GM21619 (cell line): ENCODE results near the gene MRPL20.

ENCODE experiments used
- ATAC-seq: cut with Tn5 transposase; IDR thresholded peaks from one replicate; pipeline ENCODE4 v1.9.1; 2021; ENCODE audit not compliant: unreplicated experiment

The MRPL20 gene

GRCh38 chr1:1366699-1367066 is 40.4 kb downstream of the MRPL20 start:
- ATAC-seq = no peak

DNA sequence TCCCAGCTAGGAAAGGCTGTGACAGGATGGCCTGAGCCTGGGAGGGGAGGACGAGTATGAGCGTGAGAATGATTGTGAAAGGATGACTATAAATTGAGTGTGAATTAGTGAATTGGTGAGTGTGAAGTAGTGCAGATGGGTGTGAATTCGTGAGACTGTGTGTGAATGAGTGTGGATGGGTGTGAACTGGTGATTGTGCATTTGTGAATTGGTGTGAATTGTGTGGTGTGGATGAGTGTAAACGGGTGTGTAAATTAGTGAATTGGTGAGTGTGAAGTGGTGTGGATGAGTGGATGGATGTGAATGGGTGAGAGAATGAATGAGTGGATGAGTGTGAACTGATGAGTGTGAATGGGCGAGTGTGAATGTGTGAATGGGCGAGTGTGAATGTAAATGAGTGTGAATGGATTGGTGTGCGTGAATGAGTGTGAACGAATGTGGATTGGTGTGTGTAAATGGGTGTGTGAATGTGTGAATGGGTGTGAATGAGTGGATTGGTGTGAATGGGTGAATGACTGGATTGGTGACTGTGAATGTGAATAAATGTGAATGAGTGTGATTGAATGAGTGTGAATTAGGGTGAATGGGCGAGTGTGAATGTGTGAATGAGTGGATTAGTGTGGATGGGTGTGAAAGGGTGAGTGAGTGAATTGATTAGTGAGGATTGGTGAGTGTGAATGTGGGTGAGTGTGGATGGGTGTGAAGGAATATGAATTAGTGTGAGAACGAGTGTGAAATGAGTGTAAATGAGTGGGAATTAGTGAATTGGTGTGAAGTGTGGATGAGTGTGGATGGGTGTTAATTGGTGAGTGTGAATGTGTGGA is 41.0 kb downstream of the MRPL20 start:
- ATAC-seq = no peak

GRCh38 chr1:1364266-1364665 is 42.8 kb downstream of the MRPL20 start:
- no peak for ATAC-seq

GRCh38 chr1:1361982-1362423 is 45.1 kb downstream of the MRPL20 start:
- ATAC-seq = no peak

GRCh38 chr1:1361233-1361981 is 45.7 kb downstream of the MRPL20 start:
- no peak for ATAC-seq

DNA sequence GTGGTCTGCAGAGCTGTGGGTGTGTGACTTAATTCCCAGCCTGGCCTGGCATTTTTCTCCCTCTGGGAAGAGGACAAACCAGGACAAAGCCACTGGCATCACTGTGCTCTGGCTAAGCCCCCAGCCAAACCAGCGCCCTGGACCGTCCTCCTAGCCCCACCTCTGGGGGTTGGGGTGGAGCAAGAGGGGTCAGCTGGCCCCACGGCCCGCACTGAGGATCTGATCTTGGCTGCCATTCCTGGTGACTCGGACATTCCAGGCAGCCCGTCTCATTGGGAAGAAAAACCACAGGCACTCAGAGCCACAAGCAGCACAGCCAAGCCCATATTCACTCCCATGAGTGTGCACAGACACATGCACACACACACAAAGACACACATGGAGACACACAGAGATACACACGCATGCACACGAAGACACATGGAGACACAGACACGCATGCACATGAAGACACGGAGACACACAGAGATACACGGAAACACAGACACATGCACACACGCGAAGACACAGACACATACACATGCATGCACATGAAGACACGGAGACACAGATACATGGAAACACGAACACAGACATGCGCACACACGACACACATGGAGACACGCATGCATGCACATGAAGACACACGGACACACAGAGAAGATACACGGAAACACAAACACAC is 46.5 kb downstream of the MRPL20 start:
- no peak for ATAC-seq

DNA sequence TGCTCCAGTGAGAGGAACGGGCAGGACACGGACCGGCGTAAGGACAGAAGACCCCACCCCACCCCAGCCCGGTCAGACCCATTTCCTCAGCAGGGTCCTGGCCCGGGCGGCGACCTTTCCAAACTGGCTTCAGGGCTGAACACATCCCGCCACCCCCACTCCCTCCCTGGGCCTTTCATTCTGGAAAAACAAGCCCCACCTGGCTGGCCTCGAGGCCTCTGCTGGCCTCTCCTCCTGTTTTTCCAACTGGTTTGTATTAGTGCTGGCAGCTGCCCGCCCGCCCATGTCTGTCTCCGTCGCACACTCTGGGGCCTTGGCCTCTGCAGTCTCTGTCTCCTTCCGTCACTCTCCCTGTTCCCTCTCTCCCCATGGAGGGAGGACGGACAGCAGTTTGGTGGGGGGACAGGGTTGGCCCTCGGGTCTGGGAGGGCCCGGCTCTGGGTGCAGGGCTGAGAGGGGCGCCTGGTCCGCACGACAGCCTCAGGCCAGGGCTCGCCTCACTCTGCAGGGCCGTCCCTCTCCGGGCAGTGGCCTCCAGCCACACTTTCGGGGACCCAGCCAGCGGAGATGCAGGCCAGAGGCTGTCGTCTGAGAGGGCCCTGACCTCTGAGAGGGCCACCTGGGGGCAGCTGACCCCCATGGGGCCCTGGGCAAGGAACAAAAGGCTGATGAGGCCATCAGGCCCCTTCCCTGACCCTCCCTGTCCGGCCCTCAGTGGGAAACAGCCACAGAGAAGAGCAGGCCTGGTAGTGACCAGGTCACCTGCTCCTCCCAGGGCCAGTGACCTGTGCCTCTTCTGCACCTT is 47.2 kb downstream of the MRPL20 start:
- no peak for ATAC-seq

GRCh38 chr1:1359308-1359663 is 47.8 kb downstream of the MRPL20 start:
- ATAC-seq = no peak

- ATAC-seq = no peak
Measured at GRCh38 chr1:1358433-1359271, 48.4 kb downstream of the MRPL20 start, which contains the start of gene MXRA8. Gene MXRA8, minus strand, starts transcription at chr1:1358555. Its CDS starts 51 bp downstream, at chr1:1358504.

GRCh38 chr1:1357871-1358432 is 49.1 kb downstream of the MRPL20 start:
- ATAC-seq = no peak

GRCh38 chr1:1356796-1357401 is 50.2 kb downstream of the MRPL20 start:
- no peak for ATAC-seq

DNA sequence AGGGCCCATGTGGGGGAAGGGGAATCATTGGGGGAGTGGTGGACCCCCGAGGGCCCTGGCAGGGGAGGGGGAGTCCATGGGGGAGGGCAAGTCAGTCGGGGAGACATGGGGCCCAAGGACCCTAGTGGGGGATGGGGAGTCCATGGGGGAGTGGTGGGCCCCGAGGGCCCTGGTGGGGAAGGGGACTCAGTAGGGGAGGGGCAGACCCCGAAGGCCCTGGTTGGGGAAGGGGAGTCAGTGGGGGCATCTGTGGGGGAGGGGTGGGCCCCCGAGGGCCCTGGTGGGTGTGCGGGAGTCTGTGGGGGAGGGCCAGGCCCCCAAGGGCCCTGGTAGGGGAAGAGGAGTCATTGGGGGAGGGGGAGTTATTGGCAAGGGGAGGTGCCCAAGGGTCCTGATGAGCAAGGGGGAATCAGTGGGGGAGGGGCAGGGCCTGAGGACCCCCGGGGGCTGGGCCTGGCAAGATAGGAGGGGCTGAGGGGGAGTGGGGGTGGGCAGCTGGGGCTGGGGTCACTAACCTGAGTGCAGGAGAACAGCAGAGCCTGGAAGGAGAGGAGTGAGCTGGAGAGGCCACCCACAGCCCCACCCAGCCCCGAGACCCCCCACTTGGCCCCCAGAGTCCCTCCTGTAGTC is 50.8 kb downstream of the MRPL20 start:
- no peak for ATAC-seq

DNA sequence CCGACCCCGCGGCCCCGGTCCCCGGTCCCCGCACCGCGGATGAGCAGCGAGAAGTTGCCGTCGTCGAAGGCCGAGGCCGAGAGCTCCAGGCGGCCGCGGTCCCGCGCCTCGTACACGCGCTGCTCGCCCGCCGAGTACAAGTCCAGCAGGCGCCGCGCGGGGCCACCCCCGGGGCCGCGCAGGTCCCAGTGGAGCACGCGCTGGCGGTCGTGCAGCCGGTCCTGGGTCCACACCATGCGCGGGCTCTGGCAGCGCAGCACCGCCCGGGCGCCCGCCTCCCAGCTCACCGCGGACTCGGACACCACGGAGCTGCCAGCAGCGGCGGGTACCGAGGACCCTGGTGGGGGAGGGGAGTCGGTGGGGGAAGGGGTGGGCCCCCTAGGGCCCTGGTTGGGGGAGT is 51.7 kb downstream of the MRPL20 start:
- no peak for ATAC-seq

DNA sequence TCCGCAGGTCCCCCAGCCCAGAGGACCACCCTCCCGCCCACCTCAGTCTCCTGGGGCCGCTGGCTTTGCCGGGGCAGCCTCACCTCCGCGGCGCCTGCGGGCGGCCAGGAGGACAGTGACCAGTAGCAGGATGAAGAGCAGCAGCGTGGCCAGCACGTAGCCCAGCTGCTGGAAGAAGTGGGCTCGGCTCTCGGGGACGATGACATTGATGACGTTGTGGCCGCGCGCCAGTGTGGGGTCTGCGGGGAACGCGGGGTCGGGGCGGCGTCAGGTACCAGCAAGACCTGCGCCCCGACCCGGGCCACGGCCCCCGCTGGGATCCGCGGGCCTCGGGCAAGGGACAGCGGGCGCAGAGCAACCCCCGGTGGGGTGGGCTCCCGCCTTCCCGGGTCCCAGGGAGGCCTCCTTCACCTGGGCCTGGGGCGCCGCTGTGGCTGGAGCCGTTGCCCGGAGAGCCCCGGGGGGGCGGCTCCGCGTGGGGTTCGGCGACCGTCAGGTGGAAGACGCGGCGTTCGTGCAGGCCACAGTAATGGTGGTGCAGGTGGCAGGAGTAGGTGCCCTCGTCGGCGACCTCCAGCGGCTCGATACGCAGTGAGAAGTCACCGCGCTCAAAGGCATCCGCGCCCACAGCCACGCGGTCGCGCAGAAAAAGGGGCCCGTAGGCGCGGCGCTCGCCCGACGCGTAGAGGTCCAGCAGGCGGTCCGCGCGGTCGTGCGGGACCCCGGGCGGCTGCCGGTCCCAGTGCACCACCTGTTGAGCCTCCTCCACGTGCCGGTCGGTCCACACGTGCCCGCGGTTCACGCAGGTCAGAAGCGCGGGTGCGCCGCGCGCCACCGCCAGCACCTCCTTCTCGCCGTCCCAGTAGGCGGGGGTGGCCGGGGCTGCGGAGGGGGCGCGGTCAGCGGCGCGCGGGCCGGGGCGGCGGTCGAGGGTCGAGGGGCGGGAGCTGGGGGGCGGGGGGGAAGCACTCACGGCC is 52.5 kb downstream of the MRPL20 start:
- no peak for ATAC-seq

GRCh38 chr1:1353389-1354151 is 53.5 kb downstream of the MRPL20 start:
- ATAC-seq = no peak

GRCh38 chr1:1352786-1353388 is 54.2 kb downstream of the MRPL20 start:
- ATAC-seq = no peak
